Neural progenitor cell (in vitro differentiated cells): Measurements from ENCODE around the gene ACACA.

Experiments
- EZH2 ChIP-seq: fragments of 200-600 bp; sonication (generic); IDR thresholded peaks from 2 replicates; pipeline ENCODE4 v1.6.1; 2017; ENCODE audit warnings: antibody characterized with exemption, mild to moderate bottlenecking, moderate library complexity
- TF ChIP-seq, protein P1 (sequence below): fragments of 200-600 bp; sonication (generic); IDR thresholded peaks from 2 replicates; pipeline ENCODE4 v1.5.1; 2017; ENCODE audit warnings: antibody characterized with exemption, mild to moderate bottlenecking

DNA sequence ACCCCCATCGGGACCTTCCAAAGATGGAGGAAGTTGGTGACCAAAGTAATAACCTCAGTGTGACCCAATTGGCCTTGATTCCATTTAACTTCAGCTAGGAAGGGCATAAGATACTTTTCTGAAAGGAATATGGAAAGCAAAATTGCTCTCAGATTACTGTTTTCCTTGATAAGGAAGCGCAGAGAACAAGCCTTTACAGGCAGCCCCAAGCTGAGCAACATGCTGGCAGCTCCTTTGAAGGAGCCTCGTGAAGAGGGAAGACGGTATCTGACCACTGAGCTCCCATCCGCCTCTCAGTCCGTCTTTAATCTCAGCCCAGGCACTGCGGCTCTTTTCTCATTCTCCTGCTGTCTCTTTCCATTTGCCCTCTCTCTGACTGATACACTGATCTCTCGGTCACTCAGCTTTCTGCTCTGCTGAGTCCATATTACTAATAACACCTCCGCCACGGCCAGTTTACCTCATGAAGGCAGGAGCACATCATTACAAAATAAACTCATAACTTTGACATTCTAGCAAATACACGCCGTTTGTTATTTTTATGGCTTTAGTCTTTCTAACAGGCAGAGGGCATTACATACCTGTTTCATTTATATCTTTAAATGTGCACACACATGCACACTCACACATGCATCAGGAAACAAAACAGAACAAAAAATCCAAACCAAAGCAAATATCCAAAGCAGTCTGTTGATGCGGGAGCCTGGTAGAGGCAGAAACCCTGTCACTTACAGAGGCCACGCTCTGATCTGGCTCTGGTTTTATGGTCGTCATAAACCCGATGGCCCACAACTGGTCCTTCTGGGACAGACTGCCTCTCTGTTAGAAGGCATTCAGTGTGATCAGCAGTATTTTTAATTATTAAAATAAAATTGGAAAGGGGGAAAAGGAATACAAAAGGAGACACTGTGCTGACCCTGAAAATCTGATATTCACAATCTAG is 274.7 kb downstream of the ACACA start:
- TF ChIP-seq, protein P1, sequence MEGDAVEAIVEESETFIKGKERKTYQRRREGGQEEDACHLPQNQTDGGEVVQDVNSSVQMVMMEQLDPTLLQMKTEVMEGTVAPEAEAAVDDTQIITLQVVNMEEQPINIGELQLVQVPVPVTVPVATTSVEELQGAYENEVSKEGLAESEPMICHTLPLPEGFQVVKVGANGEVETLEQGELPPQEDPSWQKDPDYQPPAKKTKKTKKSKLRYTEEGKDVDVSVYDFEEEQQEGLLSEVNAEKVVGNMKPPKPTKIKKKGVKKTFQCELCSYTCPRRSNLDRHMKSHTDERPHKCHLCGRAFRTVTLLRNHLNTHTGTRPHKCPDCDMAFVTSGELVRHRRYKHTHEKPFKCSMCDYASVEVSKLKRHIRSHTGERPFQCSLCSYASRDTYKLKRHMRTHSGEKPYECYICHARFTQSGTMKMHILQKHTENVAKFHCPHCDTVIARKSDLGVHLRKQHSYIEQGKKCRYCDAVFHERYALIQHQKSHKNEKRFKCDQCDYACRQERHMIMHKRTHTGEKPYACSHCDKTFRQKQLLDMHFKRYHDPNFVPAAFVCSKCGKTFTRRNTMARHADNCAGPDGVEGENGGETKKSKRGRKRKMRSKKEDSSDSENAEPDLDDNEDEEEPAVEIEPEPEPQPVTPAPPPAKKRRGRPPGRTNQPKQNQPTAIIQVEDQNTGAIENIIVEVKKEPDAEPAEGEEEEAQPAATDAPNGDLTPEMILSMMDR: no peak
- TF ChIP-seq EZH2: no peak
